Forelimb muscle (tissue), 1 donor: Measurements from ENCODE around the gene SMYD3. TPM values are rescaled to one million over a fixed set of nuclear protein-coding genes. Genes with fewer than 3 reads are reported as not detected.

Experiments used
- DNase-seq: peaks from one replicate; pipeline ENCODE4 v3.0.0-alpha.2; 2013; ENCODE audit warnings: low read depth
- polyA plus RNA-seq: library from polyadenylated mRNA; unstranded; fragments of 120-200 nt; gene quantifications from one replicate; pipeline ENCODE4 v1.2.1, GENCODE V29; 2013; ENCODE audit not compliant: insufficient read length

Gene SMYD3
- polyA plus RNA-seq, 1 donor: 7.9 TPM

DNA sequence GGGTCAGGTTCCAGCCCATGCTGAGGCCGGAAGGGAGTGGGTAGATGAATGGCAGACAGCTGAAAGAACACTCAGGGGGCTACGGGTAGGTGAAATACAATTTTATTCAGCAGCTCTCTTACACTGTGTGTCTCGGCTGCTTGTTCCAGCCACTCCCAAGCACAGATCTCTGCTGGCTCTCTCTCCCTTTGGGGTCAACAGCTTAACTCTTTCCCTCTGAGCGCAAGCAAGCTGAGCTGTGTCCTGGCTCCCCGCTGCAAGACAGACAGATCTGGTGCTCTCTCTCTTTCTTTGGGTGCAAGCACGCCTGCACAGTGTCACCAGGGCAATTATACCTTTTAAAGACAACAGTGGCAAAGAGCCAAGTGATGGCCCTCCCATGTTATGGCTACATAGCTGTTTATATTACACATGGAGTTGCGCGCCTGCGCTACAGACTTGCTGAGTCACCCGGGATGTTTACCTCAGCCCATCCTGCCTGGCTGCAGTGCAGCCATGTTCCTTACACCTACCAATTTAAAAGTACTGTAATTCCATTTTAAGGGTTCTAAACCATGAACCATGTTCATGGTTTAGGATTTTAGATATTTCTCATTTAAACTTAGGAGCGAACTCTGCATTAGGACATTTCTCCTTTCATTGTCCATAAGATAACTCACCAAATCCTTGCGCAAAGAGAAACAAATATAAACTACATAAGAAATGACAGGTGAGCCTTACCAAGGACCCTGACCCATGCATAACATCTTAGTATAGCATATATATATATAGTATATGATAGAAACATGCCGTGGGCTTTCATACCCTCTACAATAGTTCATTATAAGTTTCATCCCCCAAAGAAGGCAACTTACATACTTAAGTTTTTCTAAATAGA, 396.5 kb downstream of the SMYD3 start:
- no peak for DNase-seq

DNA sequence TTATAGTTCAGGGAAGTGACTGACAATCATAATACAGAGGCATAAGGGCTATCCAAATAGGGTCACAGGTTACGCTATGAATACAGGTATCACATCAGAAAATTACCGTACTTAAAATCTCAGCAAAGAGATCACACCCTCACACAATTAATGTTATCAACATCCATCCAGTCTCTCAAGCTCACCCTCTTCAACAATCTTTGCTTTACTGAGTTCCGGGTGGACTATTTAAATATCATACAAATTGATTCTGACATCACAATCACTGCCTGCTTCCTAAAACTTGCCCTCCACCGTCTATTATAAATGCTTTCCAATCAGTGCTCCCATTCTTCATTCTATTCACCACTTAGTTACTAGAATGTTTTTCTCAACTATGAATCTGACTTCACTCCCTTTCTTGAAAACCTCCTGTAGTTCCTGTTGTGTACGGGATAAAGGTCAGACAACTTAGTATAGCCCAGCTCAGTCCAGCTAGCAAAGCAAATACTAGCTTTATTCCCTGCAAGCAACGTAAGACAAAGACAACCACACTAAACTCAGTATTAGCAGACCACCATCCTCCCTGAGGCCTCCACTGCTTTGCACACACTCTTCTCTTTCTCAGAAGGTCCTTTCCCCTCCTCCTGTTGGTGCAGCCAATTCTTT, 398.7 kb downstream of the SMYD3 start:
- no peak for DNase-seq

DNA sequence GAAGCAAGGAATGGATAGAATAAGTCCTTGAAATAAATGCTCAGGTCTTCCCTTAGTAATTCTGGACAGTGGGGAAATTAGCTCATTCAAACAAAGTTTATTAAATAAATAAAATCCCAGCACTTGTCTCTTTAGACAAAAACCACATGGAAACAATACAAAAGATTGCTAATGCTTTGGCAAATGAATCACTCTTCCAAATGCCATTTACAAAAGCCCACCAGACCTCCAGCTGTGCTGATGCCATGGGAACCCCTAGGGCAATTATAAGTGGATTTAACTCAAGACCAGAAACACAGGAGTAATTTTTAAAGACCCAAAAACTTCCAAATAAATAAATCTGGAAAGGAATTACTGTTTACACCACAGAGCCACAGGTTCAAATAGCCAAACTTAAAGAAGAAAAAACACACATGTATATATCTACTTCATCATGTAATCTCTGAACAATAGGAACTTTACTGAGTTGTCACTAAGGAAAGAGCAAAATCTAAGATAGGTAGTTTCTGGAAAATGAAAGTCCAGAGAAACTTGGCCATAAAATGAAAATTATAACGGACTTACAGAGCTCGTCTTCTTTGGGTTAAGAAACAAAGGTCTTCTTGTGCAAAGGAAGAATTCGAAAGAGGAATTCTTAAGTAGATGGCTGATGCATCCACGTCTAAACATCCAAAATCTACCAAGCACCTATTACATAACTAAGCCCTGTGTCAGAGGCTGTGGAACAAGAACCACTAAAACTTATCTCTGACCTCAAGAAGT, 399.4 kb downstream of the SMYD3 start:
- no peak for DNase-seq

DNA sequence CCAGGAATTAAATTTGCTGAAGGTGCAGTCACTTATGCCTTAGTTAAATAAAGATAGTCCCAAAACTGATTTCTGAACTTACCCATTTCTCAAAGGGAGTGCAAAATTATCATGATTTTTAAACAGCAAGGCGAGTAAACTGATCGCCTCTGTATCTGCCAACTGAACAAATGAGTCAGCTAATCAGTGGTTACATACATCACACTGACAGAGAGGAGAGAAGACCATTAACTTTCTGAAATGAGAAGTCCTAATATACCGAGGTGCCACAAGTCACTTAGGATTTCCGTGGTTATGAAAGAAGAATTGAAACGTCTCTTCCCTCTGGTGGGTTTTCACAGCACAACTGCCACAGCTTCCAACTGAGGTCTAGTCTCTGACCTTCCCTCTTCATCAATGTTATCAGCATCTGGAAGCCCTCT, 400.7 kb downstream of the SMYD3 start:
- no peak for DNase-seq

DNA sequence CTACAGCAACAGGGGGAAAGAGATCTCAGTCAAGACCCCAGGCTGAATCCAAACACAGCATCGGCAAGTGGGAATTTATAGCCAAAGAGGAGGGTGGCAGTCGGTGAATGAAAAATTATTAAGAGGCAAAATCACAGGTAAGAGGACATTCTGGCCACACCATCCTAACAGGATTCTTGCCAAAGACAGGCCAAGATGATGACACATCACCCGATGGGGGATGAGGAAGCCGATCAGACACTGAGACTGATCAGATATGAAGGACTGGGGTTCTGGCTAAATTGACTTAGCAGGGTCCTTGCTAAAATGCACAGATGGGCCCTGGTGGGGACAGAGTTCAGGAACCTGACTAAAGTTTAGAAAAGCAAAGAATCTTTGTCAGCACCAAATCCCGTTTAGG, 402.2 kb downstream of the SMYD3 start:
- DNase-seq: no peak

DNA sequence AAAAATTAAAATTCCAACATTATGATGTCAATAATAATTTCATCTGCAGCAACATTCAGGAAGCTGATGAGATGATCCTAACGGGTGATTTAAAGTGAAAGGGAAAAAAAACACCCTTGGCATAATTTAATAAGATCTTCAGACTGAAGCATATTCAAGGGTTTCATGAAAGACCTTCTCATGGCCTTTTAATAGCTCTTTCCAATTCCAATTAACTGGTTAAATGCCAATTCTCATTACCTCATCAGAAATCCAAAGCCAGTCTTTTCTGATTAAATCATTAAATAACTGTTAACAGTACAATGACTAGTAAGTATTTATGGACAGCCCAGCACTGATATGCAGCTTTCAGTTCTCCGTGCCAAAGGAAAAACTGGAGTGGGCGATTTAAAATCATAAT, 407.5 kb downstream of the SMYD3 start:
- no peak for DNase-seq

DNA sequence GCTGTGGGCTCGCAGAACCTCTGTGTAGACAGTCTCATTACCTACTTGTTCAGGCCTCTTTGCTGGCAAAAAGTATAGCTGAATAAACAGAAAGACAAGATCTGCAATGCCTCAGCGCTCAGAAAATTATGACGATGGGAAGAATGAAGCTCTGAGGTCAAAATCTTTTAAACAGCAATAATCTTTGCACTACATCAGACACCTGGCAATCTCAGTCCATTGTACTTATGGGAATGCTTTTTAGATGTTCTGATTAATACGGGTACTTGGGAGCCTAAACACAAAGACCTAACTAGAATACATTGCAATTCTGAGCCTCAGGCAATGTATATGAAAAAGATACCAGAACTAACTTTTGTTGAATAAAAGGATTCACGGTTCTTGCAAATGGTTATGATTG, 410.7 kb downstream of the SMYD3 start:
- no peak for DNase-seq

DNA sequence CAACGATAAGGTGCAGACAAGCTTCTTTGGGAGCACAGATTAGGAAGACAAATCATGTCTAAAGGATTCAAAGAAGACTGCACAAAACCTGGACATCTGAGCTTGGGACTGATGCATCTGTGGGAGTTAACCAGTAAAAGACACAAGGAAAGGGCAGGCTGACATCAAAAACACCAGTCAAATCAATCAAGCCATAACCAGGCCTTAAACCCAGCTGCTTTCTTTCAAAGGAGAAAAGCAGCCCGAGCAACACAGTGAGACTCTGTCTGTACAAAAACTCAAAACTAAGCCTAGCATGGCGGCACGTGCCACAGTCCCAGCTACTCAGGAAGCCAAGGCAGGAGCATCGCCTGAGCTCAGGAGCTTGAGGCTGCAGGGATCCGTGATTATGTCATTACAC, 411.6 kb downstream of the SMYD3 start:
- no peak for DNase-seq

DNA sequence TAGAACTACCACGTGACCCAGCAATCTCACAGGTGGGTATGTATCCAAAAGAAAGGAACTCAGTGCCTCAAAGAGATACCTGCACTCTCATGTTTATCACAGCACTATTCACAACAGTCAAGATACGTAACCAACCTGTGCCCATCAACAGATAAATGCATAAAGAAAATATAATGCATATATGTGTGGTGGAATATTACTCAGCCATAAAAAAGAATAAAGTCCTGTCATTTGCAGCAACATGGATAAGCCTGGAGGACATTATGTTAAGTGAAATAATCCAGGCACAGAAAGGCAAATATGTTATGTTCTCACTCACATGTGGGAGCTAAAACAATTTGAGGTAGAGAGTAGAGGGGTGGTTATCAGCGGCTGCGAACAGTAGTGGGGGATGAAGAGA, 413.8 kb downstream of the SMYD3 start:
- DNase-seq: no peak

DNA sequence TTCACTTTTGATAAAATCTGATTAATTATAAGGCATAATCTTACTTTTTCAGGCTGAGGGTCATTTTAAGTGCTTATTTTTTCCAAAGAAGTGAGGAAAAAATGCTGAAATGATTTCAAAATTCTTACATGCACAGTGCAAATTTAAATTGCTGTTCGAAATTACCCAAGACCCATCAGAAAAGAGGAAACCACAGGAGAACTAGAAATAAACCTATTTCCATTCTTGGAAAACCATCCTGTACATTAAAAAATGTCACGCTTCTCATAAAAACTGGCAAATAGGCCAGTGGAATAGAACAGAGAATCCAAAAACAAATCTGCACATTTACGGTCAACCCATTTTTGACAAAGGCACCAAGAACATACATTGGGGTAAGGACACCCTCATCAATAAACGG, 414.9 kb downstream of the SMYD3 start:
- no peak for DNase-seq

DNA sequence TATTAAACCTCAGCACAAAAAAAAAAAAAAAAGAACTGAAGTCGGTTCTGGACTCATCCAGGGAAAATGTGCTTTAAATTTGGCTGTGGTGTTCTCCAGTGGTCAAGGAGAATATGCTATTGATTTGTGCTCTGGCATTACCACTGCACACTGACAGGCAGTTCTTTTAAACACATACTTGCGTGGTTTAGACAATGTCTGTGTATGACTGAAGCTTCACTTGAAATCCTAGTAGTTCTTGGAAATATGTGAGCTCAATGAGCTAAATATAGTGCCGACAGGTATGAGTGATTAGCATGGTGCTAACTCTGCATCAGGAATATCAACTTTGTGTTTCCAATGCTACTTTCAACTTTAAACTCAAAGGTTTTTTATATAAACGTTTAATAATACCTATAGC, 415.6 kb downstream of the SMYD3 start:
- no peak for DNase-seq

DNA sequence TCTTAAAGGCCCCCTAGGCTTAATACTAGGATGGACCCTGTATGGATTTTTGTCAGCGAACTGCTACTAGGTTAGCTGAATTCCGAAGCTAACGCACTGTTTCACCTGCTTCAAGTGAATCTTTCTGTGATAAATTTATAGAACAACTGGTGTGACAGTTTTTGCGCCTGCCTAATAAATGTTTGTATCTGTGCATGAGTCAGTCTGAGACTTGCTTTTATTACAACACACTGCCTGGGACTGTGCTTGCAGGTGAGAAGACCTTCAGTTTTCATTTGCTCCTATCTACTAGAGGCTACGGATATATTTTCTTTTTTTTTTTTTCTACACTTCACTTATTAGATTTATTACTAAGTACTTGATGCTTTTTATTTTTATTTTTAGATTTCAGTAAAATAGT, 420.9 kb downstream of the SMYD3 start:
- DNase-seq: no peak

DNA sequence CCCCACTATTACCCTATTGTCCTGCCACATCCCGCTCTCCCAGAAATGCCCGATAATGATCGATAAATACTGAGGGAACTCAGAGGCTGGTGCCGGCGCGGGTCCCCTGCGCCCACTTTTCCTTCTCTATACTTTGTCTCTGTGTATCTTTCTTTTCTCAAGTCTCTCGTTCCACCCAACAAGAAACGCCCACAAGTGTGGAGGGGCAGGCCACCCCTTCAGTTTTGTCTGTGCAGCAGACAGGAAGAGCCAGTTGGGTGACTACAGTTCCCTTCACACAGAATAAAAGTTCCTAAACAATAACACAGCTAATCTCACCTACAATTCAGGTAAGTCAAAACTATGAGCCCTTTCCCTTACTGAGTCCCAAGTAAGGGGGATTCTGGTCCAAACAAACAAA, 423.7 kb downstream of the SMYD3 start:
- DNase-seq: no peak

DNA sequence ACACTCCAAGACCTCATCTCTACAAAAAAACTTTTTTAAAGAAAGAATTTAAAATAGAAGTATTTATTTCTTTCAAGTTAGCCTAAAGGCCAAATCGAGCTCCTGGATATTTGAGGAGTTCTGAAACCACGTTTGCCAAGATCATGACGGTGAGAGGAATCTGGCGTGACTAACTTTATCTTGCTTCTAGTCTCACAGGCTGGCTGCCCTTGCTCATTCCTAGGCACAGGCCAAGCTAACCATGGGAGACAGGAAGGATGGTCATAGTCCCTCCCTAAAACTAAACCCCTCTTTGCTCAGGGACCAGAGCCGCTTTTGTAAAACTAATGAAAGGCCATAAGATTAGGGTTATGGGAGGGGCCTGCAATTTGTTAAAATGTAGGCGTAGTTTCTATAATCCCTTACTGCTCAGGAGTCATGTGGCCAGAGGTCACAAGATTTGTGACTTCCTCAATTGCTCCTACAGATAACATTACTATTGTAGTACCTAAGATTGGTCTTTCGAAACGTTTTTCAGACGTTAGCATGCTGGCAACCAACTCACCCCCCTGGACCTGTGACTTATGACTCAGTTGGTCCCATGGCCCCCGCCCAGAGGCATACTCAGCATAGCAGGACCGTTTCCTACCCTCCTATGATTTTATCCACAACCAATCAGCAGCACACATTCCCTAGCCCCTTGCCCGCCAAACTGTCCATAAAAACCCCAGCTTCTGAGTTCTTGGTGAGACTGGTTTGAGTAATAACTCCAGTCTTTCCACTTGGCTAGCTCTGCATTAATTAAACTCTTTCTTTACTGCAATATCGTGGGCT, 425.0 kb downstream of the SMYD3 start:
- DNase-seq: no peak

DNA sequence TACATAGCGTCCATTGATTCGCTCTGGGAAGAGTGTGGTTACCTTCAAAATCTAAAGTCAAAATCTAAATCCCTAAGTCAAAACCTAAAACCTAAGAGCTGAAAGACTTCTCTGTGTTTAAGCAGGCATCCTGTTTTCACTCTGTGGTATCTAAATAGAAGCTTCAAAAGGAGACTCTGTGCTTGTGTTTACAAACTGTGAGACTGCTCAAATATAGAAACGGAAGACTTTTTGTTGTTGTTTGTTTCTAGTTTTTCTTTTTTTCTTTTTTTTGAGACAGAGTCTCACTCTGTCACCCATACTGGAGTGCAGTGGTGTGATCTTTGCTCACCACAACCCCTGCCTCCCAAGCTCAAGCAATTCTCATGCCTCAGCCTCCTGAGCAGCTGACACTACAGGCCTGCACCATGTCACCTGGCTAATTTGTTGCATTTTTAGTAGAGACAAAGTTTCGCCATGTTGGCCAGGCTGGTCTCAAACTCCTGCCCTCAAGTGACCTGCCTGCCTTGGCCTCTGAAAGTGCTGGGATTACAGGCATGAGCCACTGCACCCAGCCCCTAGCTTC, 425.9 kb downstream of the SMYD3 start:
- DNase-seq: no peak

DNA sequence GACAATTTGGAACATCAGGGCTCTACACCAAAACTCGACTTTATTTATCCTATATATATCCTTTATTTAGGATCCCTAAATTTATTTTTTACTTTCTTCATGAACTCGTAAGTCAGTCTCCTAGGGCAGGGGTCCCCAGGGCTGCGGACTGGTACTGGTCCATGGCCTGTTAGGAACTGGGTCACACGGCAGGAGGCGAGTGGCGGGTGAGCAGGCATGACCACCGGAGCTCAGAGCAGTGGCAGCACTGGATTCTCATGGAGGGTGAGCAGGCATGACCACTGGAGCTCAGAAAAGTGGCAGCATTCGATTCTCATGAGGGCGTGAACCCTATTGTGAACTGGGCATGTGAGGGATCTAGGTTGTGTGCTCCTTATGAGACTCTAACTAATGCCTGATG, 427.0 kb downstream of the SMYD3 start:
- DNase-seq: no peak

DNA sequence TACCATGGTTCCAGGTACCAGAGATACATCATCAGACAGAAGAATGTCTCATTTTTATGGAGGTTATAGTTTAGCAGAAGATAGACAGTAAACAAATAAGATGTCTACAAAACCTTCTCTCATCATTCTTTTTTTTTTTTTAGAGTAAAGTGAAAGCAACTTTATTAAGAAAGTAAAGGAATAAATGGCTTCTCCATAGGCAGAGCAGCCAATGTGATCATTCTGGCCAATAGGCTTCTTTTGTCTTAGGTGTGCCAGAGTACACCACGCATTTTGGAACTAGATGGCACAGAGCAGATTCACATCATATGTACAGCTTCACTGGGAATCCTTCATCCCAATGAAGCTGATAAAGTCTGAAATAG, 428.2 kb downstream of the SMYD3 start:
- no peak for DNase-seq

DNA sequence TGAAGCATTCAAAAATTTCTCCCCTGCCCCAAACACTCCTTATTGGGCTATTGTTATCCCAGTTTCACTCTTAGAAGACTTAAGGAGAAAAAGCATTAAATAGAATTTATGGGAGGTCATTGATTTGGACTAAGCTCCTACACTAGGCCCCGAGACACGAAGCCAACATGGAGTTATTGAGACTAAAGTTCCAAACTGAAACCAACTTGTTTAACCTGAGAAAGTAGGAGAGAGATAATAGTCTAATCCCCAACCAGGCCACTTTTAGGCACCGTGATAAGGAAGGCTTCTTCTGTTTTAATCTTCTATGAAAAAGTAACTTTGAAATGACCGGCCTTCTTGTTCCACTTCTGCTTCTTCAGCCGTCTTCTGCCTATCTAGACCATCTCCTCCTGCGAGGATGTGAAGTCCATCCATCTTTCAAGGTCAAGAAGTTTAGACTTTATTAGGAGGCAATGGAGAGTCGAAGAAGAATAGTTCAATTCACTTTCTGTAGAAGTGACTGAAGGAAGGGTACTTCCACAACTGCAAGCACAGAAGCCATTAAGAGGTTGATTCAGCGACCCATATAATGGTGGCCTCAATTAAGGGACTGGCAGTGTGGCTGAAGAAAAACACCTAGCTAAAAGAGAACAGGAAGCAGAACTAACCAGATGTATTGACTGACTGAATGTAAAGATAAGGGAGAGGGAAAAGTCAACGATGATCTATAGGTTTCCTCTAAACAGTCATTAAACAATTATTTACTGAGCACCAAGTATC, 428.8 kb downstream of the SMYD3 start:
- no peak for DNase-seq

DNA sequence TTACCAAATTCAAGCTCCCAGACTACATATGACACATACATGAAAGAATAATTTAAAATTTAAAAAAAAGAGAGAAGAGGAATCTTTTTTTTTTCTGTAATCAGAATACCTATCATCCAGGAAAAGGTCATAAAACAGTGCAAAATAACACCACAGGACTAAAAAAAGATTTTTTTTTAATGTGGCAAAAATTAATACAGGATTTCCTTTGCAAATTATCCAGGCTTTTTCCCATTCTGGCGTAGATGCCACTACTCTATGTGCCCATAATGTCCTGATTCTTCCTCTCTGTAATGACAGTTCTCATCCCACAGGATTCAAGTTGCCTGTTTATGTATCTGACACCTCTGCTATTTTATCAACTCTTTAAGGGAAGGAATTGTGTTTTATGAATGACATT, 429.6 kb downstream of the SMYD3 start:
- DNase-seq: no peak

DNA sequence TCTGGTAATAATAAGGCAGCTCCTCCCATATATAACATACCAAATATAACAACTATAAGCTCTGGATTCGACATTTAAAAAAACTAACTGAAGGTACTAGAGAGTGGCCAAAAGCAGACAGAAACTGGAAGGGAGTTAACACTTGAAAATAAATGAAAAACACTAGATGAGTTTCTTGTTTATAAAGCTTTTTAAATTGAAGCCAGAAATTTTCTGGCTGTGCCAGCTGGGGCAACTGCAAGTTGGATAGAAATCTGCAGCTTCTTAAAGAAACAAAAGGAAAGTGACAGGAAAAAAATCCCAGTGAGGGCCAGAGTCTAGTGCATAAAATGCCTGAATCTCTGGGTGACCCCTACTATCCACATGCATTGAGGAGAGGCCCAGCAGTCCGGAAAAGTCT, 432.7 kb downstream of the SMYD3 start:
- no peak for DNase-seq

DNA sequence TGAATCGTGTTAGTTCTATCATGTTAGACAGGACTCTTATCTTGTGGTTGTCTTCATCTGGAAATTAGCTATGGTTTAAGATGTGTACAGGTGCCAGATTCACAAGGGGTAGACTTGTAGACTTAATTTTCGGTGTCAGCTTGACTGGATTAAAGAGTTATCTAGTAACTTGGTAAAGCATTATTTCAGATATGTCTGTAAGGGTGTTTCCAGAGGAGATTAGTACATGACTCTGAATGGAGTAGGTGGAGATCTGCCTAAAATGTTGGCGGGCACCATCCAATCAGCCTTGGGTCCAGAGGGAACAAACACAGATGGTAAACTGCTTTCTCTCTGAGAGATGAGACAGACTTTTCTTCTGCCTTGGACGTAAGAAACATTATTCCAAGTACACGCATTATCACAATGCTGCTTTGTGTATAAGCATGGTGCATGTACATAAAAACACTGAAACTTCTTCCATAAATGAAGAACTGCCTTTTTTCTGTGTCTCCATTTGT, 434.6 kb downstream of the SMYD3 start:
- no peak for DNase-seq
